Fibroblast of lung (primary cell): ENCODE data around the gene NDUFAF5. TPM values are rescaled to one million over a fixed set of nuclear protein-coding genes. Genes with fewer than 3 reads are reported as not detected.
"Not testable (repeated sequence)": the region's sequence is repeated elsewhere in the genome, so short reads cannot be mapped to it uniquely, and the experiment has no call there.

ENCODE experiments used
- DNase-seq, 2 donors: peaks; one replicate each; pipeline versions ENCODE4 v3.0.0 to v3.0.0-alpha.2; 2010; ENCODE audit warnings: low read depth in 2 of 2
- H2AFZ ChIP-seq: 2 replicates; pipeline ENCODE4 v1.5.1; 2012; ENCODE audit warnings: low read length, control low read depth, inconsistent platforms
- H3K27ac ChIP-seq: 2 replicates; pipeline ENCODE4 v1.5.1; 2011; ENCODE audit warnings: low read length, control low read depth; ENCODE audit not compliant: insufficient read depth
- H3K27me3 ChIP-seq: 2 replicates; pipeline ENCODE4 v1.5.1; 2011; ENCODE audit warnings: mild to moderate bottlenecking, low read length; ENCODE audit not compliant: control insufficient read depth, insufficient read depth
- H3K36me3 ChIP-seq: 2 replicates; pipeline ENCODE4 v1.5.1; 2011; ENCODE audit warnings: low read length; ENCODE audit not compliant: control insufficient read depth, insufficient read depth
- H3K4me1 ChIP-seq: 2 replicates; pipeline ENCODE4 v1.5.1; 2011; ENCODE audit warnings: low read length; ENCODE audit not compliant: control insufficient read depth, insufficient read depth; ENCODE audit errors: extremely low read depth
- H3K4me2 ChIP-seq: 2 replicates; pipeline ENCODE4 v1.5.1; 2011; ENCODE audit warnings: low read length, control low read depth; ENCODE audit not compliant: insufficient read depth; ENCODE audit errors: extremely low read depth
- H3K4me3 ChIP-seq, 4 experiments: fragments of 200-600 bp in 1 of 4; sonication (generic) in 1 of 4; replicated peaks in 1 of 4; 2 replicates each; pipeline ENCODE4 v1.5.1; 2011 to 2016; ENCODE audit warnings: low read length in 4 of 4, low read depth in 3 of 4, mild to moderate bottlenecking in 3 of 4, control low read depth in 2 of 4, inconsistent platforms in 1 of 4, mixed read lengths in 1 of 4; ENCODE audit not compliant: insufficient read depth in 1 of 4; ENCODE audit errors: control extremely low read depth in 1 of 4
- H3K79me2 ChIP-seq: 2 replicates; pipeline ENCODE4 v1.5.1; 2012; ENCODE audit warnings: mild to moderate bottlenecking, low read length, inconsistent platforms; ENCODE audit not compliant: control insufficient read depth, insufficient read depth
- H3K9ac ChIP-seq: 2 replicates; pipeline ENCODE4 v1.5.1; 2011; ENCODE audit warnings: mild to moderate bottlenecking, low read length, control low read depth; ENCODE audit not compliant: insufficient read depth
- H3K9me3 ChIP-seq: 2 replicates; pipeline ENCODE4 v1.5.1; 2012; ENCODE audit warnings: low read depth, low read length; ENCODE audit not compliant: control insufficient read depth, insufficient read depth
- H4K20me1 ChIP-seq: 2 replicates; pipeline ENCODE4 v1.5.1; 2011; ENCODE audit warnings: low read length; ENCODE audit not compliant: control insufficient read depth, insufficient read depth; ENCODE audit errors: extremely low read depth
- EZH2 ChIP-seq: IDR thresholded peaks from 2 replicates; pipeline ENCODE4 v1.5.1; 2012; ENCODE audit warnings: low read length, control low read depth, mild to moderate bottlenecking; ENCODE audit errors: missing control alignments
- polyA plus RNA-seq, 2 donors: library from polyadenylated mRNA; depleted of rRNA in 1 of 2; stranded (reverse) in 1 of 2; unstranded in 1 of 2; fragments of >200 nt; gene quantifications; 2 replicates each; pipeline ENCODE4 v1.2.1, GENCODE V29; 2011 to 2012; ENCODE audit warnings: missing spikeins in 1 of 2
- total RNA-seq: library from RNA; depleted of rRNA; stranded (reverse); fragments of >200 nt; gene quantifications from 2 replicates; pipeline ENCODE4 v1.2.1, GENCODE V29; 2014
- TF ChIP-seq, protein P1 (sequence below), 2 donors: IDR thresholded peaks in 1 of 2; conservative IDR thresholded peaks in 1 of 2; 1 replicate in 1 of 2; 2 replicates in 1 of 2; pipeline ENCODE4 v1.5.1; 2011 to 2012; ENCODE audit warnings: low read length in 2 of 2, control low read depth in 1 of 2, inconsistent platforms in 1 of 2, low read depth in 1 of 2, mild to moderate bottlenecking in 1 of 2

NDUFAF5 gene
- total and polyA plus RNA-seq, 2 donors (not counting 1 experiment from before 2014, with no cell fraction given), result 12.7 to 17.3 TPM

DNA sequence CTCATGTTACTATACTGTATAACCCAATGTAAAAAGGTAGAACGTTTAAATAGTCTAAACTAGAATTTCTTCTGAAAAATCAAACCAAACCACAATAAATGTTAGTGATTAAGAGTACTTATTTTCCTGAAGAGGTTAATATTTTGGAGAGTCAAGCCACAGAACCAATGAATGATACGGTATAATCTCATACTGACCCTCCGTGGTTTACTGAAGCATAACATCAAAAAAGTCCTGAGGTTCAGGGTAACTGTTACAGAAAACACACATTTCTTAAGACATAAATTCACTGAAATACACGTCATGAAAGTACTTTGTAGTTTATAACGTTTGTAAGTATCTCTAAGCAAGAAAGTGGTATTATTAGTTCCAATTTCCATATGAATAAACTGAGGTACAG lies 29.0 kb upstream of the NDUFAF5 start:
- Histone ChIP-seq H3K27me3 (no peaks in the 10 kb centered on the region), H3K27ac (no peak overlapping the region), H2AFZ (no peak overlapping the region), H3K36me3 (no peaks in the 10 kb centered on the region), H4K20me1 (no peaks in the 10 kb centered on the region), H3K9ac (no peak overlapping the region), H3K9me3 (no peaks in the 10 kb centered on the region), H3K4me2 (no peak overlapping the region), H3K79me2 (no peaks in the 10 kb centered on the region), H3K4me3 (no peak overlapping the region), H3K4me1 (no peaks in the 10 kb centered on the region)
- TF ChIP-seq EZH2, result no peak
- TF ChIP-seq, protein P1, sequence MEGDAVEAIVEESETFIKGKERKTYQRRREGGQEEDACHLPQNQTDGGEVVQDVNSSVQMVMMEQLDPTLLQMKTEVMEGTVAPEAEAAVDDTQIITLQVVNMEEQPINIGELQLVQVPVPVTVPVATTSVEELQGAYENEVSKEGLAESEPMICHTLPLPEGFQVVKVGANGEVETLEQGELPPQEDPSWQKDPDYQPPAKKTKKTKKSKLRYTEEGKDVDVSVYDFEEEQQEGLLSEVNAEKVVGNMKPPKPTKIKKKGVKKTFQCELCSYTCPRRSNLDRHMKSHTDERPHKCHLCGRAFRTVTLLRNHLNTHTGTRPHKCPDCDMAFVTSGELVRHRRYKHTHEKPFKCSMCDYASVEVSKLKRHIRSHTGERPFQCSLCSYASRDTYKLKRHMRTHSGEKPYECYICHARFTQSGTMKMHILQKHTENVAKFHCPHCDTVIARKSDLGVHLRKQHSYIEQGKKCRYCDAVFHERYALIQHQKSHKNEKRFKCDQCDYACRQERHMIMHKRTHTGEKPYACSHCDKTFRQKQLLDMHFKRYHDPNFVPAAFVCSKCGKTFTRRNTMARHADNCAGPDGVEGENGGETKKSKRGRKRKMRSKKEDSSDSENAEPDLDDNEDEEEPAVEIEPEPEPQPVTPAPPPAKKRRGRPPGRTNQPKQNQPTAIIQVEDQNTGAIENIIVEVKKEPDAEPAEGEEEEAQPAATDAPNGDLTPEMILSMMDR (conservative IDR thresholded peaks at IDR 0.05 in 1 of 2, IDR thresholded peaks at IDR 0.05 in 1 of 2; ENCODE audit: low read depth in 1 of 2, low read length in 2 of 2), result peak; percentile 19 to 24
- peak in 1 of 2 donors; percentile 32 for DNase-seq

DNA sequence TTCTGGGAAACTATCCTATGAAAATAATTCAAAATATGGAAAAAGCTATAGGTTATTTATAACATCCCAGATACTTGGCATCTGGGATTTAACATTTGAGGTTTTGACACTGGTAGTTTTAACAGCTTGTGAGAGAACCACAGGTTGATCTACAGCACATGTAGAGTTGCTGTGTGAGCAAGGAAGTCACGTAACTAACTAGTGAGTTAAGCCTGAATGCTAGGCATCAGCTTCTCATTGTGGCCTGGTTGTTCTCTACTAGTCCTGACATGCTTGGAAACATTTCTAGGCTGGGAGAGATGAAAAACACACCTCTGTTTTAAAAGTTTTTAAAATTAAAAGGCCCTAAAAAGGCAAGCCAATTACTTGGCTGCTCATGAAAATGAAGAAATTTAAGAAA lies 28.3 kb upstream of the NDUFAF5 start:
- Histone ChIP-seq H4K20me1 (no peaks in the 10 kb centered on the region), H2AFZ (no peak overlapping the region), H3K79me2 (no peaks in the 10 kb centered on the region), H3K4me1 (no peaks in the 10 kb centered on the region), H3K4me3 (no peak overlapping the region), H3K27me3 (no peaks in the 10 kb centered on the region), H3K4me2 (no peak overlapping the region), H3K9ac (no peak overlapping the region), H3K27ac (no peak overlapping the region), H3K9me3 (no peaks in the 10 kb centered on the region), H3K36me3 (no peaks in the 10 kb centered on the region)
- TF ChIP-seq, protein P1 (conservative IDR thresholded peaks at IDR 0.05 in 1 of 2, IDR thresholded peaks at IDR 0.05 in 1 of 2; ENCODE audit: low read depth in 1 of 2, low read length in 2 of 2), result no peak
- TF ChIP-seq EZH2, result no peak
- DNase-seq, result no peak

DNA sequence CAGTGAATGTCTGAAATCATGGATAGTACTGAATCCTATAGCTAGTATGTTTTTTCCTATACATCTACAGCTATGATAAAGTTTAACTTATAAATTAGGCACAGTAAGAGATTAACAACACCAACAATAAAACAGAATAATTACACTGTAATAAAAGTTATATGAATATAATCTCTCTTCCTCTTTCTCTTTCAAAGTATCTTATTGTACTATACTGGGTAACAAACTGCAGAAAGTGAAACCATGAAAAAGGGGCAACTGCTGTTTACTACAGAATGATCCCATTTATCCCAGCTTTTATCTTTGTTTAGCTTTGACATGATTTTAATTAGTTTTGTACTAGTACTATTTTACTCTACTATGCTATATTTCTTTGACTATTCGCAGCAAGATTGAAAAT lies 25.9 kb upstream of the NDUFAF5 start:
- DNase-seq, result no peak
- no peak for TF ChIP-seq EZH2
- TF ChIP-seq, protein P1 (conservative IDR thresholded peaks at IDR 0.05 in 1 of 2, IDR thresholded peaks at IDR 0.05 in 1 of 2; ENCODE audit: low read depth in 1 of 2, low read length in 2 of 2), result no peak
- no peak overlapping the region for H3K27ac ChIP-seq

DNA sequence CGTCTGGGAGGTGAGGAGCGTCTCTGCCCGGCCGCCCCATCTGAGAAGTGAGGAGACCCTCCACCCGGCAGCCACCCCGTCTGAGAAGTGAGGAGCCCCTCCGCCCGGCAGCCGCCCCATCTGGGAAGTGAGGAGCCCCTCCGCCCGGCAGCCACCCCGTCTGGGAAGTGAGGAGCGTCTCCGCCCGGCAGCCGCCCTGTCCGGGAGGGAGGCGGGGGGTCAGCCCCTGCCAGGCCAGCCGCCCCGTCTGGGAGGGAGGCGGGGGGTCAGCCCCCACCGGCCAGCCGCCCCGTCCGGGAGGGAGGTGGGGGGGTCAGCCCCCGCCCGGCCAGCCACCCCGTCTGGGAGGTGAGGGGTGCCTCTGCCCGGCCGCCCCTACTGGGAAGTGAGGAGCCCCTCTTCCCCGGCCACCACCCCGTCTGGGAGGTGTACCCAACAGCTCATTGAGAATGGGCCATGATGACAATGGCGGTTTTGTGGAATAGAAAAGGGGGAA lies 24.3 kb upstream of the NDUFAF5 start:
- H3K36me3 ChIP-seq, DNase-seq, H2AFZ ChIP-seq, H3K79me2 ChIP-seq, H3K4me2 ChIP-seq, H3K9me3 ChIP-seq, H3K27ac ChIP-seq, H4K20me1 ChIP-seq, H3K27me3 ChIP-seq, H3K9ac ChIP-seq, H3K4me1 ChIP-seq, H3K4me3 ChIP-seq: not testable (repeated sequence)

More for the DNA sequence above, 25.9 kb upstream of the NDUFAF5 start:
- Histone ChIP-seq H3K9me3 (no peaks in the 10 kb centered on the region), H3K4me2 (no peak overlapping the region), H3K79me2 (no peaks in the 10 kb centered on the region), H3K4me1 (no peaks in the 10 kb centered on the region), H3K36me3 (no peaks in the 10 kb centered on the region), H2AFZ (no peak overlapping the region), H3K9ac (no peak overlapping the region), H3K27me3 (no peaks in the 10 kb centered on the region), H4K20me1 (no peaks in the 10 kb centered on the region), H3K4me3 (no peak overlapping the region)
